HG02981 (cell line): ENCODE measurements around the gene TBC1D3.
"Not testable (repeated sequence)": the region's sequence is repeated elsewhere in the genome, so short reads cannot be mapped to it uniquely, and the experiment has no call there.

ENCODE experiments used
- ATAC-seq: cut with Tn5 transposase; IDR thresholded peaks from one replicate; pipeline ENCODE4 v1.9.1; 2021; ENCODE audit warnings: mild to moderate bottlenecking, moderate library complexity; ENCODE audit not compliant: unreplicated experiment

Gene TBC1D3

DNA sequence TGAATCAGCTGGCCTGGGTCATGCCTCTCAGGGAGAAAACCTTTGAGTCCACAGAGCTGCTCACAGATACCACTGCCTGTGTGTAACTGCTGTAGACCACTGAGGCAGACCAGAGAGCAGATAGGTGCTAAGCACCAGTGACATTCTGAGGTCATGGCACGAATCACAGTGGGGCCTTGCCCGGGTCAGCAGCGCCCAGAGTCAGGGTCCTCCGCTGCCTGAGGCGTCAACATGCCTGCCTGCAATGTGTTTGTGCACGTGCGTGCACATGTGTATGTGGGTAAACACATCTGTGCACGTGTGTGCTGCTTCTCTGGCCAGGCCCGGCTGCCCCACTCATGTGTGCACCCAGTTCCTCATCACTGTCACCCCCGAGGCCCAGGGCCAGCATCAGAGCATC lies at the start of gene TBC1D3:
Gene TBC1D3 (minus strand): TSS at position 101 of the 400 bp plus-strand sequence. CDS start 1,526 bp downstream, outside the sequence.
- ATAC-seq = not testable (repeated sequence)

DNA sequence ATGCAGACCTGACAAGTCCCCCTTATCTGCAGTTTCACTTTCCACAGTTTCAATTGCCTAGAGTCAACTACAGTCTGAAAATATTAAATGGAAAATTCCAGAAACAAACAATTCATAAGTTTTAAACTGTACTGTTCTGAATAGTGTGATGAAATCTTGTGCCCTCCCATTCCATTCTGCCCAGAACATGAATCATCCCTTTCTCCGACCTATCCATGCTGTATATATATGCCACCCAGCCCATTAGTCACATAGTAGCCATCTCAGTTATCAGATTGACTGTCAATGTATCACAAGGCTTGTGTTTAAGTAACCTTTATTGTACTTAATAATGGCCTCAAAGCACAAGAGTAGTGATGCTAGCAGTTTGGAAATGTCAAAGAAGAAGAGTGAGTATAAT lies 40.4 kb upstream of the TBC1D3 start:
- not testable (repeated sequence) for ATAC-seq

DNA sequence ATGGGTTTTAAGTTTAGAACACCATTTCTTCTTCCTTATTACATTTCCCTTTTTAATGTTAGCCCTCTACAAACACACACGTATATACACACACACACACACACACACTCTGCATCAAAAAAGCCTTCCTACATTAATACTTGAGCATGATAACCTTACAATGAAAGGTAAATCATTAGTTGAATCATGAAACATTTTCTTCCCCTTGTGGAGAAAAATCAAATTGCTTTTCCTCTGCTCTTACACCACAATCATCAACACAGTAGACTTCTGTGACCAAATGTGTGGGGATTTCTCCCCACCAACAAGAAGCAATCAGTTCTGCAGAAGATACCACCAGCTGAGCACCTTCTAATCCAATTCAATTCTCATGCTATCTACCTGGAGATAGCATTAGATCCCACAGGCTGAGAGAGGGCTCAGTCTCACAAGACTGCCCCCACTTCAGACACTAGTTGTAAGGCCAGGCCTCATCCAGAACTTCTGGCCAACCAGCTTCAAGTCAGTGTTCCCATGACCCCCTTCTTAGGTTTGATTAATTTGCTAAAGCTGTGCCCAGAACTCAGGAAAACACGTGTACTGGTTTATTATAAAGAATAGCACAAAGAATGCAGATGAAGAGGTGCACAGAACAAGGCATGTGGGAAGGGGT lies 33.6 kb upstream of the TBC1D3 start:
- not testable (repeated sequence) for ATAC-seq

DNA sequence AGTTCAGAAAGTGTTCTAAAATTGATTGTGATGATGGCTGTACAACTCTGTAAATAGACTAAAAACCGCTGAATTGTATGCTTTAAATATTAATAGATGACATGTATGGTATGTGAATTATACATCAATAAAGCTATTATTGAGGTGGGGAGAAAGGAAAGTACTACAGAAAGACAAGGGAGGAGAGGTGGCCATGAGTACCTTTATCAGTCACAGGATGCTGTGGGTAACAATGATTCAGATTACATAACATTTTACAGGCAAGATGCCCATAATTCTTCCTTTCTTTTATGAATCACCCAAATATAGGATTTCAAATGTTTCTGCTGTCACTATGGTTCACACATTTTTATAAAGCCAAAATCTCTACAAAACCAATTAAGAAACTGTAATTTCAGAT lies 28.5 kb upstream of the TBC1D3 start:
- not testable (repeated sequence) for ATAC-seq

DNA sequence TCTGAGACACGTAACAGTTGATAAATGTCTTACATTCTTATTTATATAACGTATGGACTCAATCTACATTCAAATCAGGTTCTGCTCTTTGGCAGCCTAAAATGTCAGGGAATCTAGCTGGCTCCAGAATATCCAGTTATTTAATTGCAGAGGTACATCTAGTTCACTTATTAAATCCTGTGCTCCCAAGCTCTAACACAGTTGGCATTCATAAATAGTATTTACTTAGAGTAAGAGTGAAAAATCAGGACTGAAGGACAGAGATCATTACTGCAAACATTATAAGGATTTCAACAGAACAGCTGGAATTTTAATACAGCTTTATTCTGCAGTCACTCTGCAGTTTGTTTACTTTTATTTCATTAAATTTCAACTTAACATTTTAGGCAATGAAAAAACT lies 7.9 kb upstream of the TBC1D3 start:
- not testable (repeated sequence) for ATAC-seq

DNA sequence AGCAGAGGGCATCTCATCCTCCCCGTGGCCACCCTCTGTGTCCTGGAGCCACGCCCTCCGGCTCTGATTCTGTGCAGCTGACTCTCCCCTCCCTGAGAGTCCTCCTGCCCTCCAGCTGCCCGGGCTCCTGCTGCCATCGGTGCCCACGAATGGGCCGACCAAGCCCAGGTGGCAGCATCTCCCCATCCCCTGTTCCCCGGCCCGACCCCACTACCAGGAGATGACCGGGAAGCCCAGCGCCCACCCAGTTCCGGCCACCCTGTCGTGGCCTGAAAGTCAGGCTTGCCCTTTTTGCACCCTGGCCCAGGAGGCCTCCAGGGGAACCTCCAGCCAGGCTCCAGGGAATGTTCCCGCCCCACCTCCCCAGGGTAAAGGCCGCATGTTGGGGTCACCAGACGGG lies 57.5 kb downstream of the TBC1D3 start:
- not testable (repeated sequence) for ATAC-seq
